Activated CD4-positive, alpha-beta T cell treated with anti-CD3 and anti-CD28 coated beads for 36 hours (primary cell): Measurements from ENCODE around the gene TNFSF9. TPM values are rescaled to one million over a fixed set of nuclear protein-coding genes. Genes with fewer than 3 reads are reported as not detected.

Experiments used
- ATAC-seq: fragments of 200-7000 bp; cut with Tn5 transposase; one replicate; pipeline ENCODE4 v1.10.0; 2021; ENCODE audit warnings: mild to moderate bottlenecking, moderate library complexity
- CTCF ChIA-PET: fragments of 350-600 bp; sonication (Branson Sonifier 250); formaldehyde crosslinking; loops from one replicate; lab custom pipeline; 2021; ENCODE audit warnings: antibody characterized with exemption; lab: Charles Lee
- POLR2A ChIA-PET: fragments of 350-600 bp; sonication (Branson Sonifier 250); formaldehyde crosslinking; loops from one replicate; lab custom pipeline; 2021; ENCODE audit warnings: antibody characterized with exemption, inconsistent platforms; lab: Charles Lee
- DNase-seq: peaks from one replicate; pipeline ENCODE4 v3.0.0-alpha.2; 2020
- H3K27ac Mint-ChIP-seq: one replicate; pipeline ENCODE4 v1.8.0; 2021; ENCODE audit warnings: mixed read lengths
- H3K27me3 Mint-ChIP-seq: one replicate; pipeline ENCODE4 v1.8.0; 2021; ENCODE audit warnings: mixed read lengths
- H3K36me3 Mint-ChIP-seq: one replicate; pipeline ENCODE4 v1.8.0; 2021; ENCODE audit warnings: low read depth, mixed read lengths
- H3K4me1 Mint-ChIP-seq: one replicate; pipeline ENCODE4 v1.8.0; 2021; ENCODE audit warnings: mixed read lengths
- H3K4me3 Mint-ChIP-seq: one replicate; pipeline ENCODE4 v1.8.0; 2021; ENCODE audit warnings: mild to moderate bottlenecking, moderate library complexity, mixed read lengths
- H3K9me3 Mint-ChIP-seq: one replicate; pipeline ENCODE4 v1.8.0; 2021; ENCODE audit warnings: low read depth, mixed read lengths
- intact Hi-C, 2 experiments: fragments of 100-400 bp; cut with DNase I in 1 of 2; cut with micrococcal nuclease in 1 of 2; formaldehyde crosslinking; loops; one replicate each; pipeline versions ENCODE4 v1.14.2 to v1.15.1; 2022 to 2024; cut with DNase I, micrococcal nuclease
- total RNA-seq, 2 experiments: library from RNA; stranded (reverse); gene quantifications; one replicate each; pipeline ENCODE4 v1.2.3, GENCODE V29; 2021

The TNFSF9 gene
- total RNA-seq, 2 experiments from 2014 or later = 0.49 to 0.57 TPM

- H3K4me1 Mint-ChIP-seq = no peaks in the 10 kb centered on the region
- no peaks in the 10 kb centered on the region for H3K36me3 Mint-ChIP-seq
- H3K4me3 Mint-ChIP-seq = no peak overlapping the region
- ChIA-PET POLR2A (no interaction called here), CTCF (no interaction called here)
- DNase-seq (no peak), ATAC-seq (no peak)
- H3K27me3 Mint-ChIP-seq = no peaks in the 10 kb centered on the region
- intact Hi-C loops = no loop called here
- no peaks in the 10 kb centered on the region for H3K9me3 Mint-ChIP-seq
- H3K27ac Mint-ChIP-seq = no peak overlapping the region
Measured at GRCh38 chr19:6509118-6509971, 21.5 kb upstream of the TNFSF9 start.

- no peak overlapping the region for H3K4me3 Mint-ChIP-seq
- no peaks in the 10 kb centered on the region for H3K36me3 Mint-ChIP-seq
- ATAC-seq (no peak), DNase-seq (no peak)
- CTCF ChIA-PET = interaction anchor here (0.7 kb wide), 1 partner anchor 1123 kb away, joined by 3 read pairs; the partner anchor contains the start of gene PCP2
- no peaks in the 10 kb centered on the region for H3K9me3 Mint-ChIP-seq
- H3K27ac Mint-ChIP-seq = no peak overlapping the region
- H3K27me3 Mint-ChIP-seq = no peaks in the 10 kb centered on the region
- H3K4me1 Mint-ChIP-seq = no peaks in the 10 kb centered on the region
- POLR2A ChIA-PET = no interaction called here
- intact Hi-C loops = no loop called here
Measured at GRCh38 chr19:6510618-6511017, 20.2 kb upstream of the TNFSF9 start.

GRCh38 chr19:6514089-6514488 lies 16.7 kb upstream of the TNFSF9 start:
- Mint-ChIP-seq H3K36me3 (no peaks in the 10 kb centered on the region), H3K27ac (no peak overlapping the region)
- CTCF ChIA-PET = no interaction called here

GRCh38 chr19:6514926-6515544 lies 15.8 kb upstream of the TNFSF9 start:
- Mint-ChIP-seq H3K9me3 (no peaks in the 10 kb centered on the region), H3K27ac (no peak overlapping the region), H3K4me3 (peak overlapping the region; percentile 12), H3K27me3 (peaks cover 2% of the 10 kb centered on the region), H3K4me1 (peaks cover 31% of the 10 kb centered on the region), H3K36me3 (no peaks in the 10 kb centered on the region)
- CTCF ChIA-PET = no interaction called here
- DNase-seq (no peak), ATAC-seq (no peak)
- POLR2A ChIA-PET = no interaction called here
- intact Hi-C loops = loop anchor here in 1 of 2 experiments (5.0 kb wide), 3 partner anchors 102 to 157 kb away; partner anchors contain the start of gene TNFSF14

More at GRCh38 chr19:6514089-6514488, 16.7 kb upstream of the TNFSF9 start:
- Mint-ChIP-seq H3K4me3 (no peak overlapping the region), H3K9me3 (no peaks in the 10 kb centered on the region), H3K4me1 (peaks cover 26% of the 10 kb centered on the region), H3K27me3 (peaks cover 2% of the 10 kb centered on the region)
- POLR2A ChIA-PET = no interaction called here
- intact Hi-C loops = no loop called here
- DNase-seq (no peak), ATAC-seq (no peak)

- H3K36me3 Mint-ChIP-seq = no peaks in the 10 kb centered on the region
- ATAC-seq (peak; percentile 65), DNase-seq (peak; percentile 87)
- H3K9me3 Mint-ChIP-seq = no peaks in the 10 kb centered on the region
- H3K4me1 Mint-ChIP-seq = peaks cover 32% of the 10 kb centered on the region
- ChIA-PET POLR2A (interaction anchor here (0.7 to 1.0 kb wide), 3 partner anchors 91 to 257 kb away, joined by 3 to 5 read pairs (median 4); partner anchors contain the start of genes KHSRP and VAV1), CTCF (interaction anchor here (0.5 to 2.5 kb wide), 30 partner anchors 9 to 374 kb away, joined by 3 to 23 read pairs (median 4); partner anchors contain the start of gene VAV1)
- H3K27ac Mint-ChIP-seq = peak overlapping the region; percentile 93
- peak overlapping the region; percentile 79 for H3K4me3 Mint-ChIP-seq
- intact Hi-C loops = loop anchor here (1.0 to 5.0 kb wide), 13 partner anchors 14 to 285 kb away; partner anchors contain the start of genes CD70 (in 1 of the 2), GPR108 (in 1 of the 2), SH2D3A (in 1 of the 2) and TNFSF14 (in 1 of the 2)
- H3K27me3 Mint-ChIP-seq = peaks cover 2% of the 10 kb centered on the region
Measured at GRCh38 chr19:6516018-6516658, 14.7 kb upstream of the TNFSF9 start.

GRCh38 chr19:6516659-6517291 lies 14.1 kb upstream of the TNFSF9 start:
- peaks cover 34% of the 10 kb centered on the region for H3K4me1 Mint-ChIP-seq
- H3K9me3 Mint-ChIP-seq = no peaks in the 10 kb centered on the region
- intact Hi-C loops = loop anchor here (1.0 to 5.0 kb wide), 18 partner anchors 14 to 347 kb away; partner anchors contain the start of genes GPR108 (in 2 of the 2), CD70 (in 1 of the 2), SH2D3A (in 1 of the 2) and TNFSF14 (in 1 of the 2)
- ChIA-PET CTCF (interaction anchor here (0.5 to 2.5 kb wide), 32 partner anchors 9 to 396 kb away, joined by 3 to 23 read pairs (median 4); partner anchors contain the start of gene VAV1), POLR2A (interaction anchor here (0.7 to 1.0 kb wide), 3 partner anchors 92 to 256 kb away, joined by 3 to 5 read pairs (median 4); partner anchors contain the start of genes KHSRP and VAV1)
- peaks cover 2% of the 10 kb centered on the region for H3K27me3 Mint-ChIP-seq
- peak overlapping the region; percentile 92 for H3K27ac Mint-ChIP-seq
- peak overlapping the region; percentile 79 for H3K4me3 Mint-ChIP-seq
- DNase-seq (peak; percentile 97), ATAC-seq (peak; percentile 86)
- H3K36me3 Mint-ChIP-seq = no peaks in the 10 kb centered on the region

- H3K27ac Mint-ChIP-seq = peak overlapping the region; percentile 11
- ChIA-PET CTCF (interaction anchor here (0.7 to 2.5 kb wide), 4 partner anchors 19 to 345 kb away, joined by 3 to 23 read pairs (median 4); no protein-coding TSS in a partner anchor), POLR2A (interaction anchor here (0.9 kb wide), 1 partner anchor 218 kb away, joined by 4 read pairs; no protein-coding TSS in a partner anchor)
- H3K9me3 Mint-ChIP-seq = no peaks in the 10 kb centered on the region
- H3K4me1 Mint-ChIP-seq = peaks cover 43% of the 10 kb centered on the region
- ATAC-seq = no peak
- no peaks in the 10 kb centered on the region for H3K36me3 Mint-ChIP-seq
- H3K4me3 Mint-ChIP-seq = no peak overlapping the region
- intact Hi-C loops = loop anchor here in 1 of 2 experiments (5.0 kb wide), 3 partner anchors 99 to 154 kb away; partner anchors contain the start of gene TNFSF14
- peak; percentile 43 for DNase-seq
- H3K27me3 Mint-ChIP-seq = peaks cover 2% of the 10 kb centered on the region
Measured at GRCh38 chr19:6518145-6518911, 12.5 kb upstream of the TNFSF9 start.

- ChIA-PET CTCF (no interaction called here), POLR2A (interaction anchor here (0.6 kb wide), 1 partner anchor 612 kb away, joined by 6 read pairs; no protein-coding TSS in a partner anchor)
- intact Hi-C loops = loop anchor here in 1 of 2 experiments (5.0 kb wide), 3 partner anchors 98 to 153 kb away; partner anchors contain the start of gene TNFSF14
- Mint-ChIP-seq H3K4me1 (peaks cover 43% of the 10 kb centered on the region), H3K27me3 (peaks cover 2% of the 10 kb centered on the region), H3K4me3 (no peak overlapping the region), H3K9me3 (no peaks in the 10 kb centered on the region), H3K36me3 (no peaks in the 10 kb centered on the region), H3K27ac (no peak overlapping the region)
- no peak for ATAC-seq
- DNase-seq = no peak
Measured at GRCh38 chr19:6519289-6519688, 11.5 kb upstream of the TNFSF9 start.

- ChIA-PET POLR2A (interaction anchor here (0.6 kb wide), 1 partner anchor 15 kb away, joined by 3 read pairs; no protein-coding TSS in a partner anchor), CTCF (interaction anchor here (0.7 to 1.4 kb wide), 3 partner anchors 55 to 341 kb away, joined by 3 to 6 read pairs (median 3); no protein-coding TSS in a partner anchor)
- H3K4me3 Mint-ChIP-seq = no peak overlapping the region
- no peaks in the 10 kb centered on the region for H3K9me3 Mint-ChIP-seq
- peak; percentile 66 for DNase-seq
- H3K36me3 Mint-ChIP-seq = no peaks in the 10 kb centered on the region
- H3K27me3 Mint-ChIP-seq = peaks cover 2% of the 10 kb centered on the region
- peaks cover 36% of the 10 kb centered on the region for H3K4me1 Mint-ChIP-seq
- ATAC-seq = peak; percentile 68
- no peak overlapping the region for H3K27ac Mint-ChIP-seq
- intact Hi-C loops = no loop called here
Measured at GRCh38 chr19:6521718-6522646, 8.8 kb upstream of the TNFSF9 start.
